Nephron progenitor cell (in vitro differentiated cells): ENCODE measurements around the gene CLUH.

Source experiments
- DNase-seq: peaks from one replicate; pipeline ENCODE4 v3.0.0; 2021
- H3K27ac Mint-ChIP-seq: 2 replicates; pipeline ENCODE4 v1.8.0; 2021; ENCODE audit warnings: mild to moderate bottlenecking, moderate library complexity, mixed read lengths
- H3K27me3 Mint-ChIP-seq: 2 replicates; pipeline ENCODE4 v1.8.0; 2021; ENCODE audit warnings: mild to moderate bottlenecking, low read depth, mixed read lengths; ENCODE audit not compliant: poor library complexity
- H3K36me3 Mint-ChIP-seq: 2 replicates; pipeline ENCODE4 v1.8.0; 2021; ENCODE audit warnings: low read depth, mixed read lengths
- H3K4me1 Mint-ChIP-seq: 2 replicates; pipeline ENCODE4 v1.8.0; 2021; ENCODE audit warnings: mixed read lengths
- H3K4me3 Mint-ChIP-seq: 2 replicates; pipeline ENCODE4 v1.8.0; 2021; ENCODE audit warnings: mild to moderate bottlenecking, moderate library complexity, mixed read lengths
- H3K9me3 Mint-ChIP-seq: 2 replicates; pipeline ENCODE4 v1.8.0; 2021; ENCODE audit warnings: mild to moderate bottlenecking, moderate library complexity, mixed read lengths
- TF ChIP-seq, protein P1 (sequence below): fragments of 200-600 bp; sonication (generic); IDR thresholded peaks from 2 replicates; pipeline ENCODE4 v1.5.0; 2021; ENCODE audit warnings: antibody characterized with exemption

The CLUH gene

GRCh38 chr17:2705888-2706795 lies 5.4 kb downstream of the CLUH start:
- Mint-ChIP-seq H3K36me3 (no peaks in the 10 kb centered on the region), H3K9me3 (no peaks in the 10 kb centered on the region), H3K4me1 (peaks cover 46% of the 10 kb centered on the region), H3K4me3 (no peak overlapping the region), H3K27ac (peak overlapping the region; percentile 16), H3K27me3 (peaks cover 10% of the 10 kb centered on the region)
- no peak for DNase-seq
- TF ChIP-seq, protein P1, sequence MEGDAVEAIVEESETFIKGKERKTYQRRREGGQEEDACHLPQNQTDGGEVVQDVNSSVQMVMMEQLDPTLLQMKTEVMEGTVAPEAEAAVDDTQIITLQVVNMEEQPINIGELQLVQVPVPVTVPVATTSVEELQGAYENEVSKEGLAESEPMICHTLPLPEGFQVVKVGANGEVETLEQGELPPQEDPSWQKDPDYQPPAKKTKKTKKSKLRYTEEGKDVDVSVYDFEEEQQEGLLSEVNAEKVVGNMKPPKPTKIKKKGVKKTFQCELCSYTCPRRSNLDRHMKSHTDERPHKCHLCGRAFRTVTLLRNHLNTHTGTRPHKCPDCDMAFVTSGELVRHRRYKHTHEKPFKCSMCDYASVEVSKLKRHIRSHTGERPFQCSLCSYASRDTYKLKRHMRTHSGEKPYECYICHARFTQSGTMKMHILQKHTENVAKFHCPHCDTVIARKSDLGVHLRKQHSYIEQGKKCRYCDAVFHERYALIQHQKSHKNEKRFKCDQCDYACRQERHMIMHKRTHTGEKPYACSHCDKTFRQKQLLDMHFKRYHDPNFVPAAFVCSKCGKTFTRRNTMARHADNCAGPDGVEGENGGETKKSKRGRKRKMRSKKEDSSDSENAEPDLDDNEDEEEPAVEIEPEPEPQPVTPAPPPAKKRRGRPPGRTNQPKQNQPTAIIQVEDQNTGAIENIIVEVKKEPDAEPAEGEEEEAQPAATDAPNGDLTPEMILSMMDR = no peak

DNA sequence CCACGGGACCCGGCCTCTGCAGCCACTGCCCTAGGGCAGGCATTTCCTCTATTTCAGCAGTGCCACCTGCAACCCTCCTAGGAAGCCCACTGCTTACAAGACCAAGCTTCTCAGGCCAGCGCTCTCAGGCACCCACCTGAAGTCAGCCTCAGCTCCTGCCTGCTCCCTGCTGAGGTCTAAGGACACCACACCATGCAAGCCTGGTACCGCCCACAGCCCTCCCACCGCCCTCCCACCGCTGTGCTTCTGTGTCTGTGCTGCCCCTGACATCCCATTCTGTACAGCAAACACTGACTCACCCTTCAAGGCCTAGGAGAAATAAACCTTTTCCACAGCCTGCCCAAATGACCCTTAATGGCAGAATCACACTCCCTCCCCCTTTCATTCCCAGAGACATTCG lies 6.3 kb downstream of the CLUH start:
- H3K36me3 Mint-ChIP-seq = no peaks in the 10 kb centered on the region
- H3K27ac Mint-ChIP-seq = no peak overlapping the region
- no peaks in the 10 kb centered on the region for H3K9me3 Mint-ChIP-seq
- H3K4me3 Mint-ChIP-seq = no peak overlapping the region
- no peak for DNase-seq
- H3K4me1 Mint-ChIP-seq = peaks cover 39% of the 10 kb centered on the region
- TF ChIP-seq, protein P1 = no peak
- H3K27me3 Mint-ChIP-seq = peaks cover 9% of the 10 kb centered on the region

DNA sequence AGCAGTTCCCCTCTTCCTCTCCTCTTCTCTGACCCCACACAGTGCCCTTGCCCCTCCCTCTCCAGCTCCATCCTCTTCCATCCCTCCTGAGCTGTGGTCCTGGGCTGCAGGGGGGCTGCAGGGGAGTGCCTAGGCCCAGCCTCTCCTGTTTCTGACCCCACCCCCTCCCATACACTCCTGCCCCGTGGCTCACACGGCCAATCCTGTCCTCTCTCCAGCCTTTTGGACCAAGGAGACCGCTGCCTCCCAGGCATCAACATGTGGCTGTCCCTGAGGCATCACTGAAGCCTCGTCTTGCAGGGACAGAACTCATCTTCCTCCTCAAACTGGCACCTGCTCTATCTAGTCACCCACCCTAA lies 6.7 kb downstream of the CLUH start:
- no peaks in the 10 kb centered on the region for H3K9me3 Mint-ChIP-seq
- no peak overlapping the region for H3K4me3 Mint-ChIP-seq
- no peaks in the 10 kb centered on the region for H3K36me3 Mint-ChIP-seq
- H3K27ac Mint-ChIP-seq = no peak overlapping the region
- peaks cover 35% of the 10 kb centered on the region for H3K4me1 Mint-ChIP-seq
- DNase-seq = no peak
- TF ChIP-seq, protein P1 = no peak
- H3K27me3 Mint-ChIP-seq = peaks cover 5% of the 10 kb centered on the region

GRCh38 chr17:2704031-2704889 lies 7.3 kb downstream of the CLUH start:
- Mint-ChIP-seq H3K4me1 (peaks cover 29% of the 10 kb centered on the region), H3K27ac (no peak overlapping the region), H3K9me3 (no peaks in the 10 kb centered on the region), H3K36me3 (no peaks in the 10 kb centered on the region), H3K4me3 (no peak overlapping the region), H3K27me3 (peaks cover 4% of the 10 kb centered on the region)
- no peak for DNase-seq
- TF ChIP-seq, protein P1 = no peak

DNA sequence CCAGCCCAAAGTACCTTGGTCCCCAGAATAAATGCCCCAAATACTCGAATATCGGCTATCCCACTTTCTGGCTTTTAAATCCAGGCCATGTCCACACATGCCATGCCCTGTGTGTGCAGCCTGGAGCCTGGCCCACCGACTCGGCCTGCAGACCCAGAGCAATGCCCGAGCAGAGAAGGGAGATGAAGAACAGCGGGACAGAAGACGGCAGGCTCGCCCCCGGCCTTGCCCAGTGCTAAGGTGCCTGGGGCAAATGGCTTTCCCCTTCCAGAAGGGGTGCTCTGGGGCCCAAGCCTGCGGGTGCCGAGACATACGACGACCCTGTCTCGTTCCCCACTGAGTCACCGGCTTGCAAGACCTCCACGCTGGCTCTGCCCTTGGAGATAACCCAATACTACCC lies 8.0 kb downstream of the CLUH start:
- Mint-ChIP-seq H3K4me1 (peaks cover 23% of the 10 kb centered on the region), H3K27ac (no peak overlapping the region), H3K9me3 (no peaks in the 10 kb centered on the region)

More for the DNA sequence above, 8.0 kb downstream of the CLUH start:
- Mint-ChIP-seq H3K36me3 (no peaks in the 10 kb centered on the region), H3K27me3 (peaks cover 4% of the 10 kb centered on the region), H3K4me3 (no peak overlapping the region)
- TF ChIP-seq, protein P1 = no peak
- DNase-seq = no peak
